ENCODE measurements around the gene GUK1. TPM values are rescaled to one million over a fixed set of nuclear protein-coding genes. Genes with fewer than 3 reads are reported as not detected.
A peak's percentile ranks its signal among the peaks of the same experiment; 100 is the strongest.

GUK1 gene, protein sequence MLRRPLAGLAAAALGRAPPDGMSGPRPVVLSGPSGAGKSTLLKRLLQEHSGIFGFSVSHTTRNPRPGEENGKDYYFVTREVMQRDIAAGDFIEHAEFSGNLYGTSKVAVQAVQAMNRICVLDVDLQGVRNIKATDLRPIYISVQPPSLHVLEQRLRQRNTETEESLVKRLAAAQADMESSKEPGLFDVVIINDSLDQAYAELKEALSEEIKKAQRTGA
- 100 to 1,000 TPM; 110 to 112 TPM for total RNA-seq
- polyA plus RNA-seq (2013, experiment 1 of 2), result 121 TPM
- polyA plus RNA-seq (2013, experiment 2 of 2), result 115 TPM
- long read RNA-seq, experiment 1, transcript GUK1-210 (8 exons, 990 nt), result major isoform, 40 of 89 reads
- long read RNA-seq, experiment 1, transcript GUK1-202 (7 exons, 940 nt), result minor isoform, 7 of 89 reads
- long read RNA-seq, experiment 1, transcript GUK1-201 (9 exons, 1,084 nt), result minor isoform, 9 of 89 reads
- long read RNA-seq, experiment 1, partial matches to known transcripts, result 9 of 89 reads
- long read RNA-seq, experiment 1, other reads (novel, unspliced or antisense), result 16 of 89 reads
- long read RNA-seq, experiment 2, transcript GUK1-210 (8 exons, 990 nt), result major isoform, 107 of 217 reads
- long read RNA-seq, experiment 2, transcript GUK1-201 (9 exons, 1,084 nt), result minor isoform, 51 of 217 reads
- long read RNA-seq, experiment 2, partial matches to known transcripts, result 5 of 217 reads
- long read RNA-seq, experiment 2, other reads (novel, unspliced or antisense), result 37 of 217 reads
- long read RNA-seq, experiment 3, transcript GUK1-210 (8 exons, 990 nt), result major isoform, 66 of 189 reads
- long read RNA-seq, experiment 3, transcript GUK1-234 (9 exons, 1,065 nt), result minor isoform, 6 of 189 reads
- long read RNA-seq, experiment 3, transcript GUK1-201 (9 exons, 1,084 nt), result minor isoform, 58 of 189 reads
- long read RNA-seq, experiment 3, partial matches to known transcripts, result 5 of 189 reads
- long read RNA-seq, experiment 3, other reads (novel, unspliced or antisense), result 49 of 189 reads
- long read RNA-seq, experiment 4, transcript GUK1-201 (9 exons, 1,084 nt), result major isoform, 32 of 67 reads
- long read RNA-seq, experiment 4, transcript GUK1-210 (8 exons, 990 nt), result minor isoform, 15 of 67 reads
- long read RNA-seq, experiment 4, partial matches to known transcripts, result 6 of 67 reads
- long read RNA-seq, experiment 4, other reads (novel, unspliced or antisense), result 8 of 67 reads

DNA sequence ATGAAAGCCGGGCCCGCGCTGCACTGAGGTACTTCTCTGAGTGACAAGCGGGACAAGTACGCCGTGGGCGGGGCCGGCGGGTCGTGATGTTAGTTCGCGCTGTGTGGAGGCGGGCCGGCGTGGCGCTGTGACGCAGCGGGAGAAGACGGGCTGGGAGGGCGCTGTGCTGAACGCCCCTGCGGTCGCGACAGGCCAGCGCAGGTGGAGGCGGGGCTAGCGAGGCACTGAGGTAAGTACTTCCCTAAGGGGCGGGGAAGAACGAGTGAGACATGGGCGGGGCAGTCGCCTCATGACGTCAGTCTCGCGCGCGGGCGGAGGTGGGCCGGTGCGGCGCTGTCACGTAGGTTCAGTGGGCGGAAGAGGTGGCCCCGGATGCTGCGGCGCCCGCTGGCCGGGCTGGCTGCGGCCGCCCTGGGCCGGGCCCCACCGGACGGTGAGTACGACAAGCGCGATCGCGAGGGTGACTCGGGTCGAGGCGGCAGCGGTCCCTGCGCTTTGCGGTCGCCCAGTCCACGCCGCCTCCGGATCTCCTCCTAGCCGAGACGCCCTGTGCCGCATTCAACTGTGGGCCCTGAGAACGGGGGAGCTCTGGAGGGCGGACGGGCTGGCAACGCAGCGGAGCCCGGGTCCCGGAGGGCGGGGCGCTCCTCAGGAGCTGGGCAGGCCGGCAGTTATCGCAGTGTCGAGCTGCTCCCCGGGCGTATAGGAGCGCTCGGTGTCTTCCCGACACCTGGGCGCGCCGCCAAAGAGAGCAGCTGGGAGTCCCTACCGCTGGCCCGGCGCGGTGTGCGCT lies at the start of gene GUK1:
Gene GUK1 (plus strand): TSS at position 349 of the 793 bp plus-strand sequence. CDS start 24 bp downstream, at position 373.
- H3K4me3 Mint-ChIP-seq, result peak within 1 kb of the TSS; percentile 75
- peak within 1 kb of the TSS; percentile 62 for H3K27ac ChIP-seq (ENCODE audit: low read depth, low read length)
- H3K4me3 ChIP-seq (ENCODE audit: low read length), result peak within 1 kb of the TSS; percentile 88
- H3K27me3 ChIP-seq (ENCODE audit: control insufficient read depth, insufficient read depth, low read length, poor library complexity, severe bottlenecking), result peaks cover 37% of the 10 kb centered on the region
- H3K36me3 Mint-ChIP-seq (ENCODE audit: low read depth), result no peaks in the 10 kb centered on the region
- peak within 1 kb of the TSS; percentile 92 for H3K27ac Mint-ChIP-seq
- H3K9me3 ChIP-seq (ENCODE audit: control insufficient read depth, low read length), result no peaks in the 10 kb centered on the region
- H3K9me3 Mint-ChIP-seq, result no peaks in the 10 kb centered on the region
- H3K4me1 ChIP-seq (ENCODE audit: control insufficient read depth, insufficient read depth, low read length), result peaks cover 3% of the 10 kb centered on the region
- peaks cover 40% of the 10 kb centered on the region for H3K27me3 Mint-ChIP-seq (ENCODE audit: insufficient read depth)
- peak; percentile 53 for TF ChIP-seq CTCF (conservative IDR thresholded peaks at IDR 0.05)
- H3K4me1 Mint-ChIP-seq, result peaks cover 6% of the 10 kb centered on the region
- peak within 1 kb of the TSS; percentile 90 for H3K9ac ChIP-seq (ENCODE audit: extremely low read depth, low read length, poor library complexity, severe bottlenecking)
- peak; percentile 100 for DNase-seq
- WGBS, 2 experiments (ENCODE audit: insufficient coverage in 1 of 2, insufficient read length in 1 of 2), result 0% methylated on average over 53 to 95 of the region's 95 CpGs
- H3K36me3 ChIP-seq (ENCODE audit: control insufficient read depth, insufficient read depth, low read length), result peaks cover 7% of the 10 kb centered on the region

GRCh38 chr1:228090613-228091081 lies 49.4 kb upstream of the GUK1 start:
- no peaks in the 10 kb centered on the region for H3K27me3 Mint-ChIP-seq (ENCODE audit: insufficient read depth)
- Histone ChIP-seq H3K36me3 (ENCODE audit: control insufficient read depth, insufficient read depth, low read length) (peaks cover 80% of the 10 kb centered on the region), H3K27me3 (ENCODE audit: control insufficient read depth, insufficient read depth, low read length, poor library complexity, severe bottlenecking) (no peaks in the 10 kb centered on the region), H3K4me1 (ENCODE audit: control insufficient read depth, insufficient read depth, low read length) (peaks cover 24% of the 10 kb centered on the region), H3K9ac (ENCODE audit: extremely low read depth, low read length, poor library complexity, severe bottlenecking) (no peak overlapping the region), H3K27ac (ENCODE audit: low read depth, low read length) (no peak overlapping the region), H3K9me3 (ENCODE audit: control insufficient read depth, low read length) (no peaks in the 10 kb centered on the region), H3K4me3 (ENCODE audit: low read length) (no peak overlapping the region)
- H3K9me3 Mint-ChIP-seq, result peaks cover 8% of the 10 kb centered on the region
- WGBS, 2 experiments (ENCODE audit: insufficient coverage in 1 of 2, insufficient read length in 1 of 2), result 86 to 95% methylated on average over 1 to 2 of the region's 2 CpGs
- H3K27ac Mint-ChIP-seq, result peak overlapping the region; percentile 74
- no peak overlapping the region for H3K4me3 Mint-ChIP-seq
- DNase-seq, result peak; percentile 40
- peaks cover 53% of the 10 kb centered on the region for H3K36me3 Mint-ChIP-seq (ENCODE audit: low read depth)
- no peak for TF ChIP-seq CTCF (conservative IDR thresholded peaks at IDR 0.05)
- peaks cover 43% of the 10 kb centered on the region for H3K4me1 Mint-ChIP-seq

Data from endodermal cell (in vitro differentiated cells).